Fibroblast of skin of right biceps (primary cell): Measurements from ENCODE around the gene PXDN.

Experiments used
- DNase-seq: peaks from one replicate; pipeline ENCODE4 v3.0.0-alpha.2; 2013

PXDN gene

DNA sequence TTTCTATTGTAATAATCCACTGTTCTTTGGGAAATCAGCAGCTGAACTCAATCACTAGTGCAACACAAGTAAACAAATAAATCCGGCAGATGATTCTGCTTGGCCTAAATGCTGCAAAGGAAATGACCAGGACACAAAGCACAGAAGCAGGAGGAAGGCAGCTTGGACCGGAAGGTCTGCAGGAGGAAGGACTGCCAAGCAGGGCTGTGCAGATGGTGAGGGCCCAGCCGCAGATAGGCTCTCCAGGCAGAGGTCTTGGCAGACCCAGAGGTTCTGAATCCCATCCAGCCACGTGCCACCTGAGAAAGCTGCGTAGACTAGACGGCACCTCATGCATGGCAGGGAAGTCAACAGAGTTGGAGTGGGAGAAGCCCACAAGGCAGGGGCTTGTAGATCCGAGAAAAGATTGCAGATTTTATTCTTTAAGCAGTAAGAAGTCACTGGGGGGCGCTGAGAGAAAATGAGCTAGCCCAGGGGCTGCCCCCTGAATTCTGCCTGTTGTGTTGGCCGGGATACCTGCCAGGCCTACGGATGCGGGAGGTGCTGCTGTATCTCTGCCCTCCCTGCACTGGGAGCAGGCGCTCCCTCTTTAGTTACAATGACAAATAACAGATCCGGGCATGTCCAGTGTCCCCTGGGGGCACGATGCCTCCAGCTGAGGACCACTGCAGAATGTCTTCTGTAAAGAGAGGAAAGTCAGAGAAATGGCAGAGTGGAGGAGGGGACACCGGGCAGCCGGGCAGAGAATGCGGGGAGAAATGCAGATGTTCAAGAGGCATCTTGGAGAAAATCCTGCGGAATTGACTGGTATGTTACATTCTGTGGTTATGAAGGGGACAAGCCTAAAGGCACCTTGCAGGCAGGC is 153.5 kb downstream of the PXDN start:
- DNase-seq = no peak

DNA sequence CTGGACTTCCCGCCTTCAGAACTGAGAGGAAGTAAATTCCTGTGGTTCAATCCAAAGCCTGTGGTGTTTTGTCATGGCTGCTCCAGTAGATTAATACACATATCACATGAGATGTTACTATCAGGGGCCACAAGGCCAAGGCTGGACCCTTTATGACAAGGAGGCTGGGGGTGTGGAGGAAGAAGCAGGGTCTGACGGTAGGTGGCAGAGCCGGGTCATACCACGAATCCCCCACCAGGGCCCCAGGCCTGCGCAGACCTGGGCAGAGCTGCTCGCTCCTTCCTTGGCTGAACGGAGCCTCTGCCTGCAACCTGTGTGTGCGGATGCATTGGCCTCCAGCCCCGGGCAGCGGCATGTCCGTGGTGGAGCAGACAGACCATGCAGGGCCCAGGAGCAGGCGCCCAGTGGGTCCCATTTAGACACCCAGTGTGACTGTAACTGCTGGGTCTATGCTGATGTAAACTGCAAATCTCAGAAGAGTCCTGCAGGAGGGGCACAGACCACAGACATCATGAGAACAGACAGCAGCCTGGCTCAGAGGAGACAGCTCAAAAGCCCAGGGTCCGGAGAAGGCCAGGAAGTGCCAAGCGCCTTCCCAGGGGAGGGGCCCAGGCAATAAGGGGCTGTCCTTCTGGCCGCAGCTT is 155.2 kb downstream of the PXDN start:
- DNase-seq = peak; percentile 71

DNA sequence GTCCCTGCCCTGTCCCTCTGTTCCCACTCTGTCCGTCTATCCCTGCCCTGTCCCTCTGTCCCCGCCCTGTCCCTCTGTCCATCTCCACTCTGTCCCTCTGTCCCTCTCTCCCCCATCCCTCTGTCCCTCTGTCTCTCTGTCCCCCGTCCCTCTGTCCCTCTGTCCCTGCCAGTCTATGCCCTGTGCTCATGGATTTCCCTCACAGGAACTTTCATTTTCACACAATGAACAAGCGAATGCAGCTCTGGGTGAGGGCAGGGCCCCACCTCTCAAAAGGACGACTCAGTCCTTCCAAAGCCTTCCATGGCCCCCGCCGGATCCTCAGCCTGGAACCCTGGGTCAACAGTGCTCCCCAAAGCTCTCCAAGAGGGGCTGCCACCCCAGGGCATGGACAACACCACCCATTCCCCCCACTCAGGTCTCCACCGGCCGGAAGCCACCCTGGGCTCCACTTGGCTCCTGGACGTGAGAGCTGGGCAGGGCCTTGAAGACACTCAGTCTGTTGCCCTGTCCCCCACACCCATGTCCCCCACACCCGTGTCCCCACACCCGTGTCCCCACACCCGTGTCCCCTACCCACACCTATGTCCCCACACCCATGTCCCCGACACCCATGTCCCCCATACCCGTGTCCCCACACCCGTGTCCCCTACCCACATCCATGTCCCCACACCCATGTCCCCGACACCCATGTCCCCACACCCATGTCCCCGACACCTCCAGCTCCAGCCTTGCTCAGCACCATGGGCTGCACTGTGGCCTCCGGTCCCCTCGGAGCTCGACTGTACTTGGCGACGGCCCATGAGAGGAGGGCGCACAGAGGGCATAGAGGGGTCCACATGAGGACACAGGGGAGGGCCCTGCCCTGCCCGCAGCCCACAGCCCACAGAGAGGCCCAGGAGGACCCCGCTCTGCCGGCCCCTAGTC is 156.0 kb downstream of the PXDN start:
- no peak for DNase-seq

DNA sequence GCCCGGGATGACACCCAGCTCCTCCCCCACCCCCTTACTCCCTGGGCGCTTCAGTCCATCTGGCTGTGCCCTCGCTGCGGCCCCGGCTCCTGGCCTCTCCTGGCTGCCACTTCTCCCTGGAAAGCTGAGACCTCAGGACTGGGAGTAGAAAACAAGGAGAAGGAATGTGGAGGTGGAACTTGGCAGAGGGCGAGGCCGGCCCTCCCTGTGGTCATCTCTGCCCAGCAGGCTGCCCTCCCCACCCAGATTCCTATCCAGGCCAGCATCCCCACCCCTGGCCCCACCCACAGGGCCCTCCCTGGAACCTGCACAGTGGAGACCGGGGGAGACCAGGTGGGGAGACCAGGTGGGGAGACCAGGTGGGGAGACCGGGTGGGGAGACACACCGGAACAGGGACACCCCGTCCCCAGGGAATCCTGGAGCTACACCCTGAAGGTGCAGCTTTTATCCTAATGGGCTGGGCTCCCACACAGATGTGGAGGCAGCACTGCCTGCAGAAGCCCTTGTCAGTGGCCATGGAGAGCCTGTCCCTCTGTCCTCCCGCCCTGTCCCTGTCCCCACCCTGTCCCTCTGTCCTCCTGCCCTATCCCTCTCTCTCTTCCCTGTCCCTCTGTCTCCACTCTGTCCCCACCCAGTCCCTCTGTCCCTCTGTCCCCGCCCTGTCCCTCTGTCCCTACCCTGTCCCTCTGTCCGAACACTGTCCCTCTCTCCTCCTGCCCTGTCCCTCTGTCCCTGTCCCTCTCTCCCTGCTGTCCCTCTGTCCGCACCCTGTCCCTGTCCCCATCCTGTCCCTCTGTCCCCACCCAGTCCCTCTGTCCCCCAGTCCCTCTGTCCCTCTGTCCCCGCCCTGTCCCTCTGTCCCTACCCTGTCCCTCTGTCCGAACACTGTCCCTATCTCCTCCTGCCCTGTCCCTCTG is 157.1 kb downstream of the PXDN start:
- no peak for DNase-seq

DNA sequence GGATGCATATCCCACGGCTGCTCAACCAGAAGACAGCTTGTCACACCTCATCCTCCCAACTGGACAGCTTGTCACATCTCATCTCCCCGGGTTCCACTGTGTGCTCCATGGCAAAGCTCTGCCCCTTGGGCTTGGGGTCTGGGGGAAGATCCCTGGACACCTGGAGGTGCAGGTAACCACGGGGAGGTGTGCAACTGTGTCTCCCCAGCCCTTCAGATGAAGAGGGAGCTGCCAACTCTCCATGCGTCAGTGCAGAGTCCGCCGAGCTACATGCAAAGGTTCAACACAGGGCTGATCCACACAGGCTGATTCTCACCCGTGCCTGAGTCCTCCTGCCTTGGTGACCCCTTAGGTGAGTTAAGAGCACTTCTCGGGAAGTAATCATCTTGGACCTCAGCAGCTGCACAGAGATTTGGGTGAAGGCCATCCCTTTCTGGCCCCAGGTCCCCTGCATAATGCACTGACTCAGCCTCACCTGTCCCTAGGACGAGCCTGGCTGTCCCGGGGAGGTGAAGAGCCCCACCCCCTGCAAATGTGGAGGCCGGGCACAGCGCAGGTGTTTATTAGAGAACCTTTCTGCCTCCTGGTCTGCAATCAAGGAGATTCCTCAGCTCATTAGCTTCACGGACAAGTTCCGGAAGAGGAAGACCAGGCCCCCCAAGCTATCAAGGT is 157.9 kb downstream of the PXDN start:
- DNase-seq = no peak

DNA sequence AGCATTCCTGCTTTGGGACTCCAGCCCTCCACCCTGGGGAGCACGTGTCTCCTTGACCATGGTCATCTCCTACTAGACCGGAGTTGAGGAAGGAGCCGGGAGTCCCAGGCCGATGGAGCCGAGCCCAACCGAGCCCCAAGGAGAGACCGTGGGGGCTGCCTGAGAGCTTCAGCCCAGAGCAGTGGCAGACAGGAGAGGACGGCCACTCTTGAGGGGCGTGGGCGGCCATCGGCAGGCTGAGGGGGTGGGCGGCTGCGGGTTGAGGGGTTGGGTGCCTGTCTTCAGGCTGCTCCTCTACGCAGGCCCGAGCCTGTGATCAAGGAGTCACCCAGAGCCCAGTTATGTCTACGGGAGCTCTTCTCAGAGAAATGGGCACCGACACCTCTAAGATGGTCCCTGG is 158.7 kb downstream of the PXDN start:
- no peak for DNase-seq

DNA sequence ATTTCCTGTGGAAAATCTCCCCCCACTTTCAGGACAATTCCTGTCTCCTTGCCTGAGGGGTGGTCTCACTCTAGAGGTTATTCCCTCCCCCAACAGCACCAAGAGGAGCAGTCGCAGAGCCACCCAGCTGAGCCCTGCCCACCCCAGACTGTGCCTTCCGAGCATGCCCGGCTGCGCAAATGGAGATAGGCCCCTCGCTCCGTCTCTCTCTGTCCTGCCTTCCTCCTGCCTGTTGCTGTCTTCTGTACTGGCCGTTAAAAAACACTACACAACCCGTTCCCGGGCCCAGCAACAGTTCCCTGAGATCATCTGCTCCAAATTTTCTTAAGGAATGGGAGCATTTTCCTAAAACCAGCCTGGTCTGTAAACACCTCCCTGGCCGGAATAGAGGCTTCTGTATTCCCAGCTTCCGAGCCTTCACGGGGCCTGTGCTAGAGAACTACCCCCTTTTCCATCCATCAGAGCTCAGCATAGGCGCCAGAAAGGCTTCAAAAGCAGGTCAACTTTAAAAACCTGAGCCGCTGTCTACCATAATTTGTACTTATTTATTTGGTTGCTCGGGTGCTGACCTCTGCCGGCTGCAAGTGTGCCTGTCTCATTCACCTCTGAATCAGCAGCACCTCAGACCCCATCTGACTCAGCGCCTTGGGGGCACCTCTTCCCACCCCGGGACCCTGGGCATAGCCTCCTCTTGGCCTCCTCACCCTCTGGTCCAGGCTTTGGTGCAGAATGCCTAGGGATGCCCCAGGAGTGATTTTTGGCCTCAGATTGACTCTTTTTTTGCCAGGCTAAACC is 159.4 kb downstream of the PXDN start:
- DNase-seq = no peak

DNA sequence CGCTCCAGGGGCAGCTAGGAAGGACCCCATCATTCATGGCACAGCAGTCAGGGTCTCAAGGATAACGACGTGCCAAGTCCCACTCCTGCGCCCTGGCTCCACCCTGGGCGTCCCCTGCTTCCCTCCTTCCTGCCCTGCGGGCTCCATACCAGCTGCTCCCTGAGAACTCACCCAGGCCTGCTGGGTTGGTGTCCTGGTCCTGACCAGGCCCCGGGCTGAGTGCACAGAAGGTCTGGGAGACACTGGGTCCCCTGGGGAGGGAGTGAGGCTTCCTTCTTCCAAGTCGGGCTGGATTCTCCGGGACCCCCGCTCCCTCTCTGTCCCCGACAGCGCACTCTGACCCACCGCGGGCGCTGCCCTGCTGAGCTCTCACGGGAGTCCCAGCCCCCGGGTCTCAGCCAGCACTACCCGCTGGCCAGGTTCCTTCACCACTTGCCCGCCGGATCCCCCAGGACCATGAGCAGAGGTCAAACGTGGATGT is 160.2 kb downstream of the PXDN start:
- DNase-seq = no peak

DNA sequence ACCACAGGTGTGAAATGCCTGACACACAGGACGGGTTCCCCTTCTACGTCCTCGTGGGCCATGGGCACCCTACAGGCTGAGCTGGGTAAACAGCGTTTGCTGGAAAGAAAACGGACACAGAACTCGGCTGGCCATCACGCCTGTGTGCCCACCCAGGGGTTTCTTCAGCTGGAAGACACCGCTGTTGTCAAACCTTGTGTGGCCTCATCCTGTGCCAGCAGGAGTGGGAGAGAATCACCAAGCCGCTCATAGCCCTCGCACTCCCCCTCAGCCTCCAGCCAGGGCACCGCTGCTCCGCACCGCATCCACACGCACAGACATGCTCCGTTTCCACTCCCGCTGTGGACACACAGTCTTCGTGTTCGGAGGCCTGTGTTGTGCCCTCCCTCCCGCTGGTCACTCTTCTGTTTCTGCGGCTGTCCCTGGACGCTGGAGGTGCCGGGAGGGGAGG is 161.4 kb downstream of the PXDN start:
- no peak for DNase-seq

DNA sequence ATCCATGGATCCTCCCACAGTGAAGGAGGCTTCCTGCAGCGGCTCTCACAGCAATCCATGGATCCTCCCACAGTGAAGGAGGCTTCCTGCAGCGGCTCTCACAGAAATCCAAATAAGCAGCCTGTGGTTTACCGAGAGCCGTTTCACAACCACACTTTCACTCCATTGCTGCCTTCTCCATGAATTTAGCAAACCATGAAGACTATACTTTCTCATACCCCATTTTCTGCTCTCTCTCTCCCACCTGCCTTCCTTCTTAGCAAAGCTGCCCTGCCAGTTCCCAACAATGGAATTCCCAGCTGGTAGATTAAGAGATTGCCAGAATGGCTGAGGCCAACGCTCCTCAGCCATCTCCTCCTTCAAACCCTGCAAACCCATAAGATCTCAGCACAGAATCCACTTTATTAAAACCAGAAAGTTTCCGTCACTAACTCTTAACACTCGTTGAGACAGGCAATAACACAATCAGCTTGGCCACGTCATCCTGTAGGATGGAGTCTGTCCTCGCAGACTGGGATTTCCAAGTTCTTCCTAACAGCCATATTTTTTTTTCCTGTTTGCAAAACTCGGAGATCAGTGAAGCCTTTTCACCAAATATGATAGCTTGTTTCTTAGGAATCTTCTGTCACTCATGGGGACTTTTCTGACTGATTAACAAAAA is 162.2 kb downstream of the PXDN start:
- DNase-seq = peak; percentile 68
